Mesendoderm (in vitro differentiated cells): ENCODE measurements around the gene LUC7L3.

ENCODE experiments used
- DNase-seq: peaks from one replicate; pipeline ENCODE4 v3.0.0; 2013
- H2AK5ac ChIP-seq: 2 replicates; pipeline ENCODE4 v1.6.1; 2013; ENCODE audit warnings: low read length, inconsistent platforms
- H2BK120ac ChIP-seq: 2 replicates; pipeline ENCODE4 v1.6.1; 2013; ENCODE audit warnings: low read depth, mild to moderate bottlenecking, low read length, moderate library complexity, mixed read lengths
- H2BK15ac ChIP-seq: replicated peaks from 2 replicates; pipeline ENCODE4 v1.6.1; 2013; ENCODE audit warnings: low read depth, mild to moderate bottlenecking, moderate library complexity
- H2BK5ac ChIP-seq: 2 replicates; pipeline ENCODE4 v1.6.1; 2013; ENCODE audit warnings: low read length, inconsistent platforms
- H3K18ac ChIP-seq: 2 replicates; pipeline ENCODE4 v1.6.1; 2013; ENCODE audit warnings: mild to moderate bottlenecking, low read length, mixed read lengths
- H3K23ac ChIP-seq: one replicate; pipeline ENCODE4 v1.6.1; 2013; ENCODE audit warnings: low read length
- H3K27ac ChIP-seq: 2 replicates; pipeline ENCODE4 v1.5.1; 2013; ENCODE audit warnings: low read depth, mild to moderate bottlenecking, inconsistent platforms, low read length, moderate library complexity
- H3K27me3 ChIP-seq: 2 replicates; pipeline ENCODE4 v1.6.1; 2013; ENCODE audit warnings: low read length, control low read depth, mild to moderate bottlenecking, inconsistent platforms; ENCODE audit not compliant: insufficient read depth, poor library complexity
- H3K36me3 ChIP-seq: 2 replicates; pipeline ENCODE4 v1.6.1; 2013; ENCODE audit warnings: low read length, inconsistent platforms; ENCODE audit not compliant: control insufficient read depth, insufficient read depth
- H3K4ac ChIP-seq: one replicate; pipeline ENCODE4 v1.6.1; 2013; ENCODE audit warnings: low read depth, mild to moderate bottlenecking, low read length, moderate library complexity
- H3K4me1 ChIP-seq: 2 replicates; pipeline ENCODE4 v1.6.1; 2013; ENCODE audit warnings: low read depth, low read length, inconsistent platforms; ENCODE audit not compliant: control insufficient read depth
- H3K4me2 ChIP-seq: 2 replicates; pipeline ENCODE4 v1.6.1; 2013; ENCODE audit warnings: low read length
- H3K4me3 ChIP-seq: 2 replicates; pipeline ENCODE4 v1.5.1; 2013; ENCODE audit warnings: mild to moderate bottlenecking, low read length
- H3K56ac ChIP-seq: one replicate; pipeline ENCODE4 v1.6.1; 2013; ENCODE audit warnings: low read length
- H3K79me1 ChIP-seq: 2 replicates; pipeline ENCODE4 v1.6.1; 2013; ENCODE audit warnings: low read length, inconsistent platforms
- H3K79me2 ChIP-seq: 2 replicates; pipeline ENCODE4 v1.6.1; 2013; ENCODE audit warnings: mild to moderate bottlenecking, low read length; ENCODE audit not compliant: control insufficient read depth, insufficient read depth
- H3K9ac ChIP-seq: 2 replicates; pipeline ENCODE4 v1.6.1; 2013; ENCODE audit warnings: low read length, inconsistent platforms
- H4K5ac ChIP-seq: one replicate; pipeline ENCODE4 v1.6.1; 2013; ENCODE audit warnings: low read length
- H4K8ac ChIP-seq: one replicate; pipeline ENCODE4 v1.6.1; 2013; ENCODE audit warnings: low read depth, mild to moderate bottlenecking, control low read depth, low read length, moderate library complexity
- WGBS: extraction: QIAGEN DNeasy Blood & Tissue Kit; methylation state at CpG from one replicate; pipeline ENCODE4 v1.1.7; 2013; ENCODE audit warnings: low lambda C conversion rate, missing lambda C conversion rate; ENCODE audit not compliant: insufficient coverage; ENCODE audit errors: extremely low coverage; 5-methylcytosine and 5-hydroxymethylcytosine counted together

The LUC7L3 gene

GRCh38 chr17:50692448-50693035 lies 26.9 kb upstream of the LUC7L3 start:
- H3K4me2 ChIP-seq = no peak overlapping the region
- H2AK5ac ChIP-seq = no peak overlapping the region
- no peak overlapping the region for H2BK5ac ChIP-seq
- WGBS = no CpG with 5 or more reads among the region's 6 CpGs
- no peak overlapping the region for H2BK15ac ChIP-seq
- H3K27ac ChIP-seq = no peak overlapping the region
- no peaks in the 10 kb centered on the region for H3K79me1 ChIP-seq
- H3K4me1 ChIP-seq = no peaks in the 10 kb centered on the region
- H3K79me2 ChIP-seq = no peaks in the 10 kb centered on the region
- H3K4me3 ChIP-seq = no peak overlapping the region
- H3K27me3 ChIP-seq = no peaks in the 10 kb centered on the region
- no peak overlapping the region for H3K9ac ChIP-seq
- no peak overlapping the region for H4K8ac ChIP-seq
- peaks cover 12% of the 10 kb centered on the region for H3K36me3 ChIP-seq
- H3K4ac ChIP-seq = no peak overlapping the region
- H3K18ac ChIP-seq = no peak overlapping the region
- no peak overlapping the region for H4K5ac ChIP-seq
- H3K23ac ChIP-seq = no peak overlapping the region
- no peak overlapping the region for H3K56ac ChIP-seq
- DNase-seq = no peak
- no peak overlapping the region for H2BK120ac ChIP-seq

GRCh38 chr17:50693036-50693682 lies 26.2 kb upstream of the LUC7L3 start:
- no peak overlapping the region for H2BK5ac ChIP-seq
- H4K5ac ChIP-seq = no peak overlapping the region
- no peak overlapping the region for H4K8ac ChIP-seq
- H3K79me2 ChIP-seq = no peaks in the 10 kb centered on the region
- no peak overlapping the region for H3K4me2 ChIP-seq
- H3K18ac ChIP-seq = no peak overlapping the region
- H3K56ac ChIP-seq = no peak overlapping the region
- no peak overlapping the region for H2BK15ac ChIP-seq
- WGBS = no CpG with 5 or more reads among the region's 5 CpGs
- H3K27ac ChIP-seq = no peak overlapping the region
- DNase-seq = no peak
- no peak overlapping the region for H3K23ac ChIP-seq
- H3K79me1 ChIP-seq = no peaks in the 10 kb centered on the region
- no peak overlapping the region for H3K4me3 ChIP-seq
- no peaks in the 10 kb centered on the region for H3K4me1 ChIP-seq
- H3K27me3 ChIP-seq = no peaks in the 10 kb centered on the region
- no peak overlapping the region for H3K9ac ChIP-seq
- H2BK120ac ChIP-seq = no peak overlapping the region
- no peak overlapping the region for H2AK5ac ChIP-seq
- peaks cover 14% of the 10 kb centered on the region for H3K36me3 ChIP-seq
- H3K4ac ChIP-seq = no peak overlapping the region

GRCh38 chr17:50696365-50696879 lies 23.0 kb upstream of the LUC7L3 start:
- WGBS = no CpG with 5 or more reads among the region's 3 CpGs
- H3K36me3 ChIP-seq = peaks cover 14% of the 10 kb centered on the region
- no peaks in the 10 kb centered on the region for H3K79me2 ChIP-seq

GRCh38 chr17:50697062-50697461 lies 22.3 kb upstream of the LUC7L3 start:
- Histone ChIP-seq H3K4me1 (no peaks in the 10 kb centered on the region), H4K8ac (no peak overlapping the region)

More at GRCh38 chr17:50696365-50696879, 23.0 kb upstream of the LUC7L3 start:
- Histone ChIP-seq H3K27me3 (no peaks in the 10 kb centered on the region), H3K9ac (no peak overlapping the region), H3K79me1 (no peaks in the 10 kb centered on the region), H2BK5ac (no peak overlapping the region), H4K8ac (no peak overlapping the region), H3K56ac (no peak overlapping the region), H2AK5ac (no peak overlapping the region), H3K23ac (no peak overlapping the region), H3K4ac (no peak overlapping the region), H2BK15ac (no peak overlapping the region), H3K4me2 (no peak overlapping the region), H2BK120ac (no peak overlapping the region), H3K4me1 (no peaks in the 10 kb centered on the region), H3K27ac (no peak overlapping the region), H3K4me3 (no peak overlapping the region), H4K5ac (no peak overlapping the region), H3K18ac (no peak overlapping the region)
- DNase-seq = no peak

GRCh38 chr17:50697663-50698272 lies 21.6 kb upstream of the LUC7L3 start:
- Histone ChIP-seq H3K4ac (no peak overlapping the region), H4K8ac (no peak overlapping the region), H3K23ac (no peak overlapping the region), H2BK5ac (no peak overlapping the region), H2BK120ac (no peak overlapping the region), H3K4me3 (no peak overlapping the region), H2BK15ac (no peak overlapping the region), H3K4me2 (no peak overlapping the region), H3K27ac (no peak overlapping the region), H3K4me1 (no peaks in the 10 kb centered on the region), H3K27me3 (no peaks in the 10 kb centered on the region), H3K79me2 (no peaks in the 10 kb centered on the region), H3K18ac (no peak overlapping the region), H3K56ac (no peak overlapping the region), H3K79me1 (peaks cover 2% of the 10 kb centered on the region), H3K9ac (no peak overlapping the region), H4K5ac (no peak overlapping the region), H3K36me3 (peaks cover 12% of the 10 kb centered on the region), H2AK5ac (no peak overlapping the region)
- no CpG with 5 or more reads among the region's 3 CpGs for WGBS
- no peak for DNase-seq

More at GRCh38 chr17:50697062-50697461, 22.3 kb upstream of the LUC7L3 start:
- H3K27ac ChIP-seq = no peak overlapping the region
- no peaks in the 10 kb centered on the region for H3K79me2 ChIP-seq
- H2BK120ac ChIP-seq = no peak overlapping the region
- peaks cover 14% of the 10 kb centered on the region for H3K36me3 ChIP-seq
- no peak overlapping the region for H2AK5ac ChIP-seq
- no peak overlapping the region for H3K4ac ChIP-seq
- no peak overlapping the region for H3K18ac ChIP-seq
- no peak overlapping the region for H3K23ac ChIP-seq
- H2BK5ac ChIP-seq = no peak overlapping the region
- no peak overlapping the region for H3K56ac ChIP-seq
- H3K79me1 ChIP-seq = no peaks in the 10 kb centered on the region
- DNase-seq = no peak
- H3K9ac ChIP-seq = no peak overlapping the region
- no peak overlapping the region for H3K4me2 ChIP-seq
- no peak overlapping the region for H2BK15ac ChIP-seq
- H4K5ac ChIP-seq = no peak overlapping the region
- no CpG with 5 or more reads among the region's 3 CpGs for WGBS
- H3K27me3 ChIP-seq = no peaks in the 10 kb centered on the region
- H3K4me3 ChIP-seq = no peak overlapping the region
